Suprapubic skin (tissue), 4 donors: ENCODE measurements around the gene XCL2.

ENCODE experiments used
- CTCF ChIP-seq, 2 donors: fragments of 200-600 bp in 1 of 2; fragments of 450-650 bp in 1 of 2; sonication (generic) in 1 of 2; IDR thresholded peaks; one replicate each; pipeline ENCODE4 v1.5.1; 2016 to 2019; ENCODE audit warnings: antibody characterized with exemption in 2 of 2, mild to moderate bottlenecking in 1 of 2, moderate library complexity in 1 of 2
- EP300 ChIP-seq: sonication (generic); formaldehyde crosslinking; IDR thresholded peaks from one replicate; pipeline ENCODE4 v1.6.1; 2017; ENCODE audit warnings: antibody characterized with exemption
- POLR2AphosphoS5 ChIP-seq, 3 donors: sonication (generic); formaldehyde crosslinking; IDR thresholded peaks; one replicate each; pipeline ENCODE4 v1.6.1; 2017; ENCODE audit warnings: antibody characterized with exemption in 3 of 3

GRCh38 chr1:168567568-168567967, 23.8 kb upstream of the XCL2 start:
- TF ChIP-seq POLR2AphosphoS5 (IDR thresholded peaks at IDR 0.05): no peak
- TF ChIP-seq CTCF (IDR thresholded peaks at IDR 0.05): no peak
- TF ChIP-seq EP300: no peak
